CD1c-positive myeloid dendritic cell (primary cell): Measurements from ENCODE around the gene POU5F1.
"Not testable (repeated sequence)": the region's sequence is repeated elsewhere in the genome, so short reads cannot be mapped to it uniquely, and the experiment has no call there.

ENCODE experiments used
- DNase-seq: peaks from one replicate; pipeline ENCODE4 v3.0.0-alpha.2; 2016; ENCODE audit errors: extremely low spot score

The POU5F1 gene

GRCh38 chr6:31165986-31166385 is 4.5 kb downstream of the POU5F1 start:
- no peak for DNase-seq

GRCh38 chr6:31165064-31165832 is 5.2 kb downstream of the POU5F1 start:
- not testable (repeated sequence) for DNase-seq

GRCh38 chr6:31164475-31165063 is 5.9 kb downstream of the POU5F1 start:
- DNase-seq, result not testable (repeated sequence)

GRCh38 chr6:31163922-31164321 is 6.6 kb downstream of the POU5F1 start:
- DNase-seq, result no peak

- no peak for DNase-seq
Measured at GRCh38 chr6:31162463-31163165, 7.9 kb downstream of the POU5F1 start.

- no peak for DNase-seq
Measured at GRCh38 chr6:31161216-31162126, 9.0 kb downstream of the POU5F1 start.

GRCh38 chr6:31158863-31159855 is 11.3 kb downstream of the POU5F1 start:
- DNase-seq, result peak; percentile 7

GRCh38 chr6:31158140-31158862 is 12.2 kb downstream of the POU5F1 start, which contains the start of gene TCF19:
TSS of gene TCF19 (plus strand) at chr6:31158589. CDS start at chr6:31159470, 881 bp downstream.
- peak; percentile 99 for DNase-seq

- DNase-seq, result no peak
Measured at GRCh38 chr6:31157513-31158139, 12.9 kb downstream of the POU5F1 start, which contains the start of gene CCHCR1. TSS of gene CCHCR1 (minus strand) at chr6:31157802. CDS start at chr6:31157600, 202 bp downstream.

GRCh38 chr6:31156641-31157040 is 13.8 kb downstream of the POU5F1 start:
- no peak for DNase-seq

GRCh38 chr6:31154436-31154835 is 16.0 kb downstream of the POU5F1 start:
- no peak for DNase-seq

GRCh38 chr6:31152781-31153180 is 17.7 kb downstream of the POU5F1 start:
- DNase-seq, result no peak

GRCh38 chr6:31149827-31150447 is 20.5 kb downstream of the POU5F1 start:
- no peak for DNase-seq

- DNase-seq, result no peak
Measured at GRCh38 chr6:31145386-31145785, 25.1 kb downstream of the POU5F1 start.

- DNase-seq, result no peak
Measured at GRCh38 chr6:31144970-31145340, 25.5 kb downstream of the POU5F1 start.

- no peak for DNase-seq
Measured at GRCh38 chr6:31144296-31144969, 26.0 kb downstream of the POU5F1 start.

- DNase-seq, result no peak
Measured at GRCh38 chr6:31143148-31143547, 27.3 kb downstream of the POU5F1 start.

- no peak for DNase-seq
Measured at GRCh38 chr6:31142361-31142761, 28.1 kb downstream of the POU5F1 start.
